B cell (primary cell): ENCODE data around the gene PLA2G4F.

Experiments used
- EZH2 ChIP-seq: IDR thresholded peaks from 2 replicates; pipeline ENCODE4 v1.6.1; 2012; ENCODE audit warnings: borderline replicate concordance, low read depth, mild to moderate bottlenecking, moderate library complexity, low read length; ENCODE audit not compliant: insufficient read depth, poor library complexity, severe bottlenecking
- TF ChIP-seq, protein P1 (sequence below): fragments of 200-600 bp; IDR thresholded peaks from one replicate; pipeline ENCODE4 v1.8.0; 2022; ENCODE audit warnings: antibody characterized with exemption, mild to moderate bottlenecking

DNA sequence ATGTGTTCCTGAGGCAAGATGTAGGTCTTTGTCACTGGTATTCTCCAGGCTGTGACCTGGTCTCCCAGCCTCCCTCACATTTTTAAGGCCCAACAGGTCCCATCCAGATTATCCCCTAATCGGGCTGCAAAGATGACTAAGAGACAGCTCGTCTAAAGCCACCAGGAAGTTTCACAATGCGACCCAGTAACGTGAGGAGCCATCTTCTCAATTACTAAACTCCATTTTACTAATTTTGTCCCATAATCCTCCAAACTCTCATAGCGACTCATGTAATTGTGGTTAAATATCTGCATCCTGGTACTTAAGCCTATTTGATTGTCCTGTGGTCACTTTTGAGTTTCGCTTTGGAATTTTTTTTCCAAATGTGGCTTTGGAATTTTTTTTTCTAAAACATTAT, 8.7 kb upstream of the PLA2G4F start:
- TF ChIP-seq, protein P1, sequence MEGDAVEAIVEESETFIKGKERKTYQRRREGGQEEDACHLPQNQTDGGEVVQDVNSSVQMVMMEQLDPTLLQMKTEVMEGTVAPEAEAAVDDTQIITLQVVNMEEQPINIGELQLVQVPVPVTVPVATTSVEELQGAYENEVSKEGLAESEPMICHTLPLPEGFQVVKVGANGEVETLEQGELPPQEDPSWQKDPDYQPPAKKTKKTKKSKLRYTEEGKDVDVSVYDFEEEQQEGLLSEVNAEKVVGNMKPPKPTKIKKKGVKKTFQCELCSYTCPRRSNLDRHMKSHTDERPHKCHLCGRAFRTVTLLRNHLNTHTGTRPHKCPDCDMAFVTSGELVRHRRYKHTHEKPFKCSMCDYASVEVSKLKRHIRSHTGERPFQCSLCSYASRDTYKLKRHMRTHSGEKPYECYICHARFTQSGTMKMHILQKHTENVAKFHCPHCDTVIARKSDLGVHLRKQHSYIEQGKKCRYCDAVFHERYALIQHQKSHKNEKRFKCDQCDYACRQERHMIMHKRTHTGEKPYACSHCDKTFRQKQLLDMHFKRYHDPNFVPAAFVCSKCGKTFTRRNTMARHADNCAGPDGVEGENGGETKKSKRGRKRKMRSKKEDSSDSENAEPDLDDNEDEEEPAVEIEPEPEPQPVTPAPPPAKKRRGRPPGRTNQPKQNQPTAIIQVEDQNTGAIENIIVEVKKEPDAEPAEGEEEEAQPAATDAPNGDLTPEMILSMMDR = no peak
- TF ChIP-seq EZH2 = no peak
